PC-3 (cell line): Measurements from ENCODE around the gene GPC3. TPM values are rescaled to one million over a fixed set of nuclear protein-coding genes. Genes with fewer than 3 reads are reported as not detected.

Source experiments
- ATAC-seq: fragments of 200-7000 bp; cut with Tn5 transposase; 2 replicates; pipeline ENCODE4 v1.9.1; 2020; ENCODE audit warnings: mild to moderate bottlenecking, moderate library complexity
- BruUV-seq: library from RNA; stranded (reverse); fragments of 400-500 nt; replicated peaks from 2 replicates; lab custom pipeline; 2021; lab: Mats Ljungman, UMichigan
- CTCF ChIA-PET: fragments of 300-600 bp; sonication (Branson Sonifier 250); formaldehyde crosslinking; loops from one replicate; lab custom pipeline; 2022; ENCODE audit warnings: antibody characterized with exemption; lab: Charles Lee
- POLR2A ChIA-PET: fragments of 300-600 bp; sonication (Branson Sonifier 250); formaldehyde crosslinking; loops from one replicate; lab custom pipeline; 2022; ENCODE audit warnings: antibody characterized with exemption; ENCODE audit not compliant: unreplicated experiment; lab: Charles Lee
- DNase-seq: peaks from one replicate; pipeline ENCODE4 v3.0.0-alpha.2; 2015
- H2AFZ ChIP-seq: fragments of 300-600 bp; sonication (generic); 2 replicates; pipeline ENCODE4 v1.6.0; 2016; ENCODE audit warnings: antibody characterized with exemption, low read length
- H3F3A ChIP-seq: fragments of 300-600 bp; sonication (generic); one replicate; pipeline ENCODE4 v1.6.0; 2017; ENCODE audit warnings: antibody characterized with exemption, low read length, control low read depth, mild to moderate bottlenecking; ENCODE audit not compliant: unreplicated experiment
- H3K27ac ChIP-seq: fragments of 300-600 bp; sonication (generic); 2 replicates; pipeline ENCODE4 v1.5.1; 2016; ENCODE audit warnings: mild to moderate bottlenecking, low read length
- H3K27me3 ChIP-seq: fragments of 300-600 bp; sonication (generic); 2 replicates; pipeline ENCODE4 v1.6.1; 2016; ENCODE audit warnings: low read length, mixed read lengths
- H3K36me3 ChIP-seq: fragments of 300-600 bp; sonication (generic); 2 replicates; pipeline ENCODE4 v1.6.1; 2016; ENCODE audit warnings: low read depth, mixed run types, low read length, mixed read lengths
- H3K4me1 ChIP-seq: fragments of 300-600 bp; sonication (generic); 2 replicates; pipeline ENCODE4 v1.5.1; 2016; ENCODE audit warnings: low read length; ENCODE audit not compliant: insufficient read depth
- H3K4me2 ChIP-seq: fragments of 300-600 bp; sonication (generic); 2 replicates; pipeline ENCODE4 v1.6.0; 2016; ENCODE audit warnings: low read length
- H3K4me3 ChIP-seq: fragments of 300-600 bp; sonication (generic); 2 replicates; pipeline ENCODE4 v1.5.1; 2016; ENCODE audit warnings: mild to moderate bottlenecking, low read length, mixed read lengths
- H3K79me2 ChIP-seq: fragments of 300-600 bp; sonication (generic); 2 replicates; pipeline ENCODE4 v1.6.1; 2017; ENCODE audit warnings: low read length, mixed read lengths
- H3K9ac ChIP-seq: fragments of 300-600 bp; sonication (generic); 2 replicates; pipeline ENCODE4 v1.6.0; 2016; ENCODE audit warnings: mild to moderate bottlenecking, low read length
- H3K9me2 ChIP-seq: fragments of 300-600 bp; sonication (generic); replicated peaks from 2 replicates; pipeline ENCODE4 v1.6.1; 2016; ENCODE audit warnings: mixed run types, low read length, mixed read lengths
- H3K9me3 ChIP-seq: fragments of 300-600 bp; sonication (generic); 2 replicates; pipeline ENCODE4 v1.6.1; 2016; ENCODE audit warnings: low read length, mixed read lengths
- H4K20me1 ChIP-seq: fragments of 300-600 bp; sonication (generic); 2 replicates; pipeline ENCODE4 v1.6.1; 2016; ENCODE audit warnings: low read length, mixed read lengths
- CTCF ChIP-seq: fragments of 300-600 bp; sonication (generic); conservative IDR thresholded peaks from 2 replicates; pipeline ENCODE4 v1.5.1; 2017; ENCODE audit warnings: antibody characterized with exemption, low read depth, mild to moderate bottlenecking, low read length
- EZH2 ChIP-seq: fragments of 300-600 bp; sonication (generic); IDR thresholded peaks from one replicate; pipeline ENCODE4 v1.6.1; 2017; ENCODE audit warnings: antibody characterized with exemption, mild to moderate bottlenecking, low read length; ENCODE audit not compliant: unreplicated experiment
- EZH2phosphoT487 ChIP-seq: fragments of 300-600 bp; sonication (generic); IDR thresholded peaks from 2 replicates; pipeline ENCODE4 v1.6.1; 2018; ENCODE audit warnings: mild to moderate bottlenecking, antibody characterized with exemption, low read length, borderline replicate concordance
- intact Hi-C: fragments of 100-400 bp; cut with micrococcal nuclease; formaldehyde crosslinking; loops from 2 replicates; pipeline ENCODE4 v1.9.0; 2023
- total RNA-seq: library from RNA; depleted of rRNA; stranded (reverse); fragments of >200 nt; gene quantifications from 2 replicates; pipeline ENCODE4 v1.2.3, GENCODE V29; 2014

The GPC3 gene
- total RNA-seq, 1 experiment from 2014 or later: not detected

GRCh38 chrX:134026565-134027311 lies 41.3 kb upstream of the GPC3 start:
- H3K79me2 ChIP-seq: no peaks in the 10 kb centered on the region
- no peaks in the 10 kb centered on the region for H3F3A ChIP-seq
- H3K9me2 ChIP-seq: no peaks in the 10 kb centered on the region
- no peaks in the 10 kb centered on the region for H3K36me3 ChIP-seq
- POLR2A ChIA-PET: no interaction called here
- H3K9ac ChIP-seq: no peak overlapping the region
- TF ChIP-seq EZH2 (no peak), EZH2phosphoT487 (no peak), CTCF (peak; percentile 52; the same call in 1 of the 2 replicates)
- ATAC-seq (peak; percentile 54), DNase-seq (peak; percentile 56)
- intact Hi-C loops: no loop called here
- no peaks in the 10 kb centered on the region for H3K4me1 ChIP-seq
- no peaks in the 10 kb centered on the region for H4K20me1 ChIP-seq
- no TSS peak for BruUV-seq
- CTCF ChIA-PET: interaction anchor here (0.6 kb wide), 2 partner anchors 67 to 759 kb away, joined by 3 to 5 read pairs; no protein-coding TSS in a partner anchor
- H3K9me3 ChIP-seq: no peaks in the 10 kb centered on the region
- no peak overlapping the region for H3K27ac ChIP-seq
- peaks cover 27% of the 10 kb centered on the region for H3K27me3 ChIP-seq
- no peak overlapping the region for H3K4me3 ChIP-seq
- H3K4me2 ChIP-seq: no peak overlapping the region
- H2AFZ ChIP-seq: no peak overlapping the region

- intact Hi-C loops: no loop called here
- no TSS peak for BruUV-seq
These were observed 40.7 kb upstream of the GPC3 start for GRCh38 chrX:134025986-134026545.

More at GRCh38 chrX:134025986-134026545, 40.7 kb upstream of the GPC3 start:
- TF ChIP-seq EZH2 (no peak), EZH2phosphoT487 (no peak), CTCF (no peak)
- H2AFZ ChIP-seq: no peak overlapping the region
- no peaks in the 10 kb centered on the region for H3K9me2 ChIP-seq
- H3F3A ChIP-seq: no peaks in the 10 kb centered on the region
- no peak overlapping the region for H3K27ac ChIP-seq
- no peaks in the 10 kb centered on the region for H3K9me3 ChIP-seq
- no peak for DNase-seq
- H3K27me3 ChIP-seq: peaks cover 27% of the 10 kb centered on the region
- no peaks in the 10 kb centered on the region for H4K20me1 ChIP-seq
- no peaks in the 10 kb centered on the region for H3K79me2 ChIP-seq
- H3K36me3 ChIP-seq: no peaks in the 10 kb centered on the region
- no peaks in the 10 kb centered on the region for H3K4me1 ChIP-seq
- ChIA-PET CTCF (interaction anchor here (0.6 kb wide), 1 partner anchor 759 kb away, joined by 5 read pairs; no protein-coding TSS in a partner anchor), POLR2A (no interaction called here)
- H3K4me2 ChIP-seq: no peak overlapping the region
- no peak for ATAC-seq
- H3K9ac ChIP-seq: no peak overlapping the region
- no peak overlapping the region for H3K4me3 ChIP-seq
